HepG2 (cell line): ENCODE measurements around the gene TMEM214. TPM values are rescaled to one million over a fixed set of nuclear protein-coding genes. Genes with fewer than 3 reads are reported as not detected.
A peak's percentile ranks its signal among the peaks of the same experiment; 100 is the strongest.

ENCODE experiments used
- ATAC-seq: fragments of 200-7000 bp; cut with Tn5 transposase; 3 replicates; pipeline ENCODE4 v1.9.1; 2020; ENCODE audit warnings: mild to moderate bottlenecking, moderate library complexity
- BruUV-seq: library from RNA; stranded (reverse); fragments of 400-500 nt; replicated peaks from 2 replicates; lab custom pipeline; 2021; lab: Mats Ljungman, UMichigan
- CTCF ChIA-PET: fragments of 300-600 bp; formaldehyde crosslinking; extraction: SDS; loops from one replicate; lab custom pipeline; 2021; ENCODE audit warnings: low total read pairs, inconsistent platforms, low intra/inter-chr PET ratio; lab: Yijun Ruan, JAX
- POLR2A ChIA-PET: fragments of 350-600 bp; sonication (Branson Sonifier 250); formaldehyde crosslinking; loops from one replicate; lab custom pipeline; 2020; ENCODE audit warnings: antibody characterized with exemption, inconsistent platforms; lab: Yijun Ruan, JAX
- DNase-seq: peaks from one replicate; pipeline ENCODE4 v3.0.0-alpha.2; 2015; ENCODE audit warnings: low spot score
- FAIRE-seq: peaks from 3 replicates; lab custom pipeline; 2011; peaks lifted over from hg19 to GRCh38; lab: Jason Lieb, UNC
- H2AFZ ChIP-seq: one replicate; pipeline ENCODE4 v1.6.1; 2011; ENCODE audit warnings: low read length, inconsistent platforms
- H3K27ac ChIP-seq: fragments of 300-600 bp; 3 replicates; pipeline ENCODE4 v1.8.0; 2011; ENCODE audit warnings: mixed run types, mild to moderate bottlenecking, mixed read lengths, low read length, inconsistent platforms; ENCODE audit not compliant: insufficient read depth; ENCODE audit errors: extremely low read length
- H3K27me3 ChIP-seq, 2 experiments: fragments of 200-600 bp in 1 of 2; 2 replicates in 1 of 2; 3 replicates in 1 of 2; pipeline versions ENCODE4 v1.6.0 to v1.8.0; 2011; ENCODE audit warnings: low read length in 2 of 2, mild to moderate bottlenecking in 2 of 2, moderate library complexity in 2 of 2, inconsistent platforms in 1 of 2; ENCODE audit not compliant: insufficient read depth in 2 of 2, control insufficient read depth in 1 of 2
- H3K36me3 ChIP-seq, 2 experiments: fragments of 200-600 bp in 1 of 2; replicated peaks in 1 of 2; 2 replicates in 1 of 2; 3 replicates in 1 of 2; pipeline versions ENCODE4 v1.5.1 to v1.8.0; 2011; ENCODE audit warnings: low read length in 2 of 2, inconsistent platforms in 1 of 2; ENCODE audit not compliant: insufficient read depth in 2 of 2, control insufficient read depth in 1 of 2
- H3K4me1 ChIP-seq: 2 replicates; pipeline ENCODE4 v1.5.1; 2012; ENCODE audit warnings: low read length, inconsistent platforms; ENCODE audit not compliant: insufficient read depth
- H3K4me2 ChIP-seq: 2 replicates; pipeline ENCODE4 v1.6.0; 2011; ENCODE audit warnings: low read depth, low read length, inconsistent platforms
- H3K4me3 ChIP-seq, 3 experiments: fragments of 200-600 bp in 1 of 3; sonication (generic), shearing (Covaris generic) in 1 of 3; replicated peaks in 1 of 3; 2 replicates each; pipeline ENCODE4 v1.5.1; 2011 to 2016; ENCODE audit warnings: low read length in 3 of 3, inconsistent platforms in 2 of 3, low read depth in 2 of 3, mild to moderate bottlenecking in 2 of 3, control low read depth in 1 of 3, mixed read lengths in 1 of 3; ENCODE audit not compliant: insufficient read depth in 1 of 3
- H3K79me2 ChIP-seq: one replicate; pipeline ENCODE4 v1.6.1; 2011; ENCODE audit warnings: low read length, inconsistent platforms; ENCODE audit not compliant: insufficient read depth
- H3K9ac ChIP-seq: 2 replicates; pipeline ENCODE4 v1.6.0; 2011; ENCODE audit warnings: mild to moderate bottlenecking, low read depth, low read length, inconsistent platforms; ENCODE audit not compliant: insufficient read depth
- H3K9me3 ChIP-seq: 2 replicates; pipeline ENCODE4 v1.5.1; 2012; ENCODE audit warnings: mild to moderate bottlenecking, low read length
- H4K20me1 ChIP-seq: 2 replicates; pipeline ENCODE4 v1.6.0; 2011; ENCODE audit warnings: inconsistent platforms, mild to moderate bottlenecking, low read length, moderate library complexity; ENCODE audit not compliant: insufficient read depth
- CAMTA2 ChIP-seq: sonication (generic); formaldehyde crosslinking; IDR thresholded peaks from 2 replicates; pipeline ENCODE4 v1.4.0; 2020; ENCODE audit warnings: mild to moderate bottlenecking, missing genetic modification reagents, borderline replicate concordance
- EZH2 ChIP-seq: conservative IDR thresholded peaks from 2 replicates; pipeline ENCODE4 v1.6.1; 2012; ENCODE audit warnings: mild to moderate bottlenecking, low read depth, low read length, moderate library complexity
- FOXA1 ChIP-seq, 2 experiments: fragments of 450-650 bp in 1 of 2; sonication (generic) in 1 of 2; formaldehyde crosslinking in 1 of 2; IDR thresholded peaks; 2 replicates each; pipeline versions ENCODE4 v1.4.0 to v1.6.1; 2016 to 2020; ENCODE audit warnings: missing genetic modification reagents in 1 of 2
- LCORL ChIP-seq, 2 experiments: fragments of 450-650 bp in 1 of 2; sonication (generic) in 1 of 2; formaldehyde crosslinking in 1 of 2; IDR thresholded peaks; 2 replicates each; pipeline versions ENCODE4 v1.5.0 to v1.6.1; 2017 to 2020; ENCODE audit warnings: antibody characterized with exemption in 1 of 2, missing genetic modification reagents in 1 of 2
- MAFG ChIP-seq: sonication (generic); formaldehyde crosslinking; IDR thresholded peaks from 2 replicates; pipeline ENCODE4 v1.5.1; 2020; ENCODE audit warnings: mild to moderate bottlenecking, missing genetic modification reagents
- MIXL1 ChIP-seq: IDR thresholded peaks from 2 replicates; pipeline ENCODE4 v1.6.1; 2016
- PHF20 ChIP-seq: sonication (generic); formaldehyde crosslinking; IDR thresholded peaks from 2 replicates; pipeline ENCODE4 v1.5.0; 2020; ENCODE audit warnings: mild to moderate bottlenecking, missing genetic modification reagents
- POLR2G ChIP-seq: fragments of 200-400 bp; formaldehyde crosslinking; IDR thresholded peaks from 2 replicates; pipeline ENCODE4 v1.6.1; 2018; ENCODE audit warnings: mild to moderate bottlenecking, low read depth, low read length, moderate library complexity
- RORA ChIP-seq: sonication (generic); formaldehyde crosslinking; IDR thresholded peaks from 2 replicates; pipeline ENCODE4 v1.5.0; 2020; ENCODE audit warnings: mild to moderate bottlenecking, missing genetic modification reagents, moderate library complexity
- ZFX ChIP-seq: sonication (generic); formaldehyde crosslinking; IDR thresholded peaks from 2 replicates; pipeline ENCODE4 v1.4.0; 2020; ENCODE audit warnings: mild to moderate bottlenecking, low read depth, missing genetic modification reagents, moderate library complexity
- ZNF253 ChIP-seq: sonication (generic); formaldehyde crosslinking; IDR thresholded peaks from 2 replicates; pipeline ENCODE4 v1.8.0; 2022; ENCODE audit warnings: mild to moderate bottlenecking, missing genetic modification reagents, borderline replicate concordance
- ZNF547 ChIP-seq: sonication (generic); formaldehyde crosslinking; IDR thresholded peaks from 2 replicates; pipeline ENCODE4 v1.5.1; 2020; ENCODE audit warnings: mild to moderate bottlenecking, missing genetic modification reagents
- ZNF550 ChIP-seq: sonication (generic); formaldehyde crosslinking; IDR thresholded peaks from 2 replicates; pipeline ENCODE4 v1.4.0; 2020; ENCODE audit warnings: mild to moderate bottlenecking, missing genetic modification reagents, borderline replicate concordance
- WGBS: methylation state at CpG from one replicate; pipeline ENCODE4 v1.1.6; 2017; ENCODE audit warnings: low lambda C conversion rate; 5-methylcytosine and 5-hydroxymethylcytosine counted together
- in situ Hi-C: cut with HindIII; loops from 2 replicates; pipeline ENCODE4 v1.10.0; 2017; ENCODE audit warnings: low pct_unique_long_range_greater_than_20kb; ENCODE audit not compliant: extremely low pct_ligation_motif_present
- intact Hi-C: fragments of 100-400 bp; cut with micrococcal nuclease; formaldehyde crosslinking; loops from one replicate; pipeline ENCODE4 v1.10.0; 2022; ENCODE audit not compliant: unreplicated experiment
- polyA plus RNA-seq, 8 experiments: library from polyadenylated mRNA; depleted of rRNA in 3 of 8; stranded (reverse) in 7 of 8; unstranded in 1 of 8; fragments of >200 nt; fragmentation: Illumina TruSeq in 4 of 8; extraction: Trizol in 4 of 8; gene quantifications; 2 replicates each; pipeline versions ENCODE4 v1.2.1 to v1.2.3, GENCODE V29; 2011 to 2016; ENCODE audit warnings: low read depth in 4 of 8, missing spikeins in 1 of 8, mixed read lengths in 1 of 8; ENCODE audit not compliant: insufficient read depth in 1 of 8
- total RNA-seq, 5 experiments: library from RNA; depleted of rRNA; stranded (reverse); fragments of >200 nt; fragmentation: Illumina TruSeq; extraction: Trizol; gene quantifications; 2 replicates each; pipeline ENCODE4 v1.2.3, GENCODE V29; 2016; ENCODE audit warnings: low read depth in 1 of 5
- TF ChIP-seq, protein P1 (sequence below): sonication (generic); formaldehyde crosslinking; IDR thresholded peaks from 2 replicates; pipeline ENCODE4 v1.5.0; 2020; ENCODE audit warnings: missing genetic modification reagents
- TF ChIP-seq, protein P2 (sequence below): sonication (generic); formaldehyde crosslinking; IDR thresholded peaks from 2 replicates; pipeline ENCODE4 v1.8.0; 2022; ENCODE audit warnings: mild to moderate bottlenecking, missing genetic modification reagents, moderate library complexity
- TF ChIP-seq, protein P3 (sequence below): IDR thresholded peaks from 2 replicates; pipeline ENCODE4 v1.6.1; 2016; ENCODE audit warnings: low read depth, borderline replicate concordance

Gene TMEM214
- total and polyA plus RNA-seq, 2 of the 13 experiments (the other 11 are each of a cell fraction or from before 2014, with no cell fraction given), result 58.3 to 132 TPM

DNA sequence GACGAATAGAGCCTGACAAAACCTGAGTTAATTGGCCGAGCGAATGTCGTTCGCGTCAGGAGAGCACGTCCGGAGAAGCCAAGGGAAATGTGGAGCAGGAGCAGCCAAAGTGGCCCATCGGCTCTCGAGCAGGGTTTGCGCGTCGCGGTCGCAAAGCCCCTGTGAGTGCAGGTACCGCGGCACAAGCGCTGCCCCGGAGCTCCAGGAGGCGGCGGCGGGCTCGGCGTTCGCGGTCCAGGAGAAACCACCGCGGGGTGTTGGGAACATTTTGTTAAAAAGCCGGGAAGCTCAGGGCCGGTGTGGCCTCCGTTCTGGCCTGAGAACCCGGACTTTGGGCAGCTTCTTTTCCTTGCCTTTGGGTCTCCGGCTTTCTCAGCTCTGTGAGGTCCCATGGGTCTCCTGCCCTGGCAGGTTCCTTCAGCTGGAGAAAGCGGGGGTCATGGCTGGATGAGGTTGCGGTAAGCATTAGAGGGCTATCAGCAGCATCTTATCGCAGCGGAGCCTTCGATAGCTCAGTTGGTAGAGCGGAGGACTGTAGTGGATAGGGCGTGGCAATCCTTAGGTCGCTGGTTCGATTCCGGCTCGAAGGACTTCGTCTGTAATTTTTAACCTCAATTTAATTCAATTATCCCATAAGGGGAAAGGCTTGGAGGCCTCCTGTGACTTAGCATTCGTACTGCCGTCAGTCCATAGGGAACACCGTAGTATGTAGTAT is 17.7 kb downstream of the TMEM214 start (continued):
- TF ChIP-seq, protein P1, sequence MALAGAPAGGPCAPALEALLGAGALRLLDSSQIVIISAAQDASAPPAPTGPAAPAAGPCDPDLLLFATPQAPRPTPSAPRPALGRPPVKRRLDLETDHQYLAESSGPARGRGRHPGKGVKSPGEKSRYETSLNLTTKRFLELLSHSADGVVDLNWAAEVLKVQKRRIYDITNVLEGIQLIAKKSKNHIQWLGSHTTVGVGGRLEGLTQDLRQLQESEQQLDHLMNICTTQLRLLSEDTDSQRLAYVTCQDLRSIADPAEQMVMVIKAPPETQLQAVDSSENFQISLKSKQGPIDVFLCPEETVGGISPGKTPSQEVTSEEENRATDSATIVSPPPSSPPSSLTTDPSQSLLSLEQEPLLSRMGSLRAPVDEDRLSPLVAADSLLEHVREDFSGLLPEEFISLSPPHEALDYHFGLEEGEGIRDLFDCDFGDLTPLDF (CRISPR knock-in tag), result peak; percentile 31
- TF ChIP-seq, all 625 proteins: peak for 341

DNA sequence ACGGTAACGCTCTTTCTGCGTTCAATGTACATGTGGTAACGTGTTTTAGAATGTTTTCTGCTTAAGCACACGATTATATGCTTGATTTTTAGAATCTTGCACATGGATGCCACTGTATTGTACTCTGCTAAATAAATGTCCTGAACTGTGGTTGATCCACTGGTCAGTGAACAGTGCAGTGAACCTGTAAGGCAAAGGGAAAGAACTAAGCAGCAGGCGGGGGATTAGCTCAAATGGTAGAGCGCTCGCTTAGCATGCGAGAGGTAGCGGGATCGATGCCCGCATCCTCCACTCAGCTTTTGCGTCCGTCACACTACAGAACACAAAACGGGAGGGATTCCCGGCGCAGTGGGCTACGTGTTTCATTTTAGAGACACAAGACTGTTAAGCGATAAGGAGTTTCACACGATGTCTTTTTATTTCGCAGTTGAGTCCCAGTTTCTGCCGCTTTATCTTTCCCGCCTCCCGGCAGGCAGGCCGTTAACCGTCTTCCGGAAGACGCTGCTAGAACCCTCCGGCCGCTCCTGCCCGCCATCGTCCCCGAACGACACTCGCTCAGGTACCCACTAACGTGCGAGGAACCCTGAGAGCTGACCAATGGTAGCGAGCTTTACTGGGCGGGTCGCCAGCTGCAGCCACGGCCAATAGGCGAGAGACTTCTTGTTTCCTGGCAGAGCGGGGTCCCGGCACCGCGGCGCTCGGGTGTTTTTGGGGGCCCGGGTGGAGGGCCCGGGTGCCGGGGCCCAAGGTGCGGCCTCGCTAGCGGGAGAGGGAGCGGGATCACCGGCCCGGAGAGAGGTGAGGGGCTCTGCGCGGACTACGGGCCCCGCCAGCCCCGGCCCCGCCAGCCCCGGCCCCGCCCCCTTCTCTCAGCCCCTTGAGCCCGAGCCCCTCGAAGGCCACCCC is 18.5 kb downstream of the TMEM214 start, which contains the start of gene AGBL5:
TSS of gene AGBL5 (plus strand) at position 673 of the 906 bp plus-strand sequence. CDS start 1,291 bp downstream, outside the sequence.
- ChIA-PET POLR2A (interaction anchor here (0.7 to 6.4 kb wide), 19 partner anchors 9 to 378 kb away, joined by 3 to 100 read pairs (median 11); partner anchors contain the start of genes ATRAID, EIF2B4, EMILIN1 and GTF3C2), CTCF (interaction anchor here (0.7 kb wide), 1 partner anchor 89 kb away, joined by 3 read pairs; no protein-coding TSS in a partner anchor)
- peaks cover 8% of the 10 kb centered on the region for H3K79me2 ChIP-seq
- BruUV-seq, result no TSS peak
- H3K36me3 ChIP-seq, result peaks cover 9 to 34% of the 10 kb centered on the region in 2 experiments
- peak within 1 kb of the TSS; percentile 68 for H2AFZ ChIP-seq
- H3K9me3 ChIP-seq, result no peaks in the 10 kb centered on the region
- ATAC-seq (peak; percentile 72), FAIRE-seq (no peak), DNase-seq (peak; percentile 94)
- peaks cover 24% of the 10 kb centered on the region for H3K4me1 ChIP-seq
- H3K9ac ChIP-seq, result peak within 1 kb of the TSS; percentile 77
- under 1% methylated on average over 36 of the region's 67 CpGs for WGBS
- no peaks in the 10 kb centered on the region; a peak in 1 of 5 replicates for H3K27me3 ChIP-seq
- peaks cover 3% of the 10 kb centered on the region; the same call in 1 of the 2 replicates for H4K20me1 ChIP-seq
- peak within 1 kb of the TSS; percentile 81 for H3K27ac ChIP-seq
- H3K4me2 ChIP-seq, result peak within 1 kb of the TSS; percentile 99
- H3K4me3 ChIP-seq, result peak within 1 kb of the TSS; percentile 86 to 97 (median 91)
- intact Hi-C loops, result loop anchor here (1.0 to 2.0 kb wide), 4 partner anchors 19 to 35 kb away; partner anchors contain the start of genes EMILIN1, KHK, OST4 and TMEM214
- in situ Hi-C loops, result no loop called here
- TF ChIP-seq ZFX, result no peak; the same call in 1 of the 2 replicates
- TF ChIP-seq MIXL1 (CRISPR knock-in tag), result no peak
- TF ChIP-seq CAMTA2, result no peak
- no peak for TF ChIP-seq MAFG (CRISPR knock-in tag)
- no peak for TF ChIP-seq FOXA1 (IDR thresholded peaks at IDR 0.05)
- TF ChIP-seq FOXA1 (CRISPR knock-in tag; IDR thresholded peaks at IDR 0.05), result no peak; the same call in 1 of the 2 replicates
- no peak for TF ChIP-seq ZNF253 (CRISPR knock-in tag)
- no peak; the same call in 1 of the 2 replicates for TF ChIP-seq RORA (CRISPR knock-in tag)
- 0 out of 2 replicates have a peak, but pooled peaks have one; percentile 47 for TF ChIP-seq ZNF550 (CRISPR knock-in tag)
- TF ChIP-seq PHF20, result peak; percentile 82
- TF ChIP-seq, protein P2, sequence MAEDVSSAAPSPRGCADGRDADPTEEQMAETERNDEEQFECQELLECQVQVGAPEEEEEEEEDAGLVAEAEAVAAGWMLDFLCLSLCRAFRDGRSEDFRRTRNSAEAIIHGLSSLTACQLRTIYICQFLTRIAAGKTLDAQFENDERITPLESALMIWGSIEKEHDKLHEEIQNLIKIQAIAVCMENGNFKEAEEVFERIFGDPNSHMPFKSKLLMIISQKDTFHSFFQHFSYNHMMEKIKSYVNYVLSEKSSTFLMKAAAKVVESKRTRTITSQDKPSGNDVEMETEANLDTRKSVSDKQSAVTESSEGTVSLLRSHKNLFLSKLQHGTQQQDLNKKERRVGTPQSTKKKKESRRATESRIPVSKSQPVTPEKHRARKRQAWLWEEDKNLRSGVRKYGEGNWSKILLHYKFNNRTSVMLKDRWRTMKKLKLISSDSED (CRISPR knock-in tag), result no peak
- TF ChIP-seq LCORL (IDR thresholded peaks at IDR 0.05), result no peak
- TF ChIP-seq LCORL (CRISPR knock-in tag; IDR thresholded peaks at IDR 0.05), result peak; percentile 86
- peak; percentile 90 for TF ChIP-seq ZNF547
- TF ChIP-seq POLR2G, result peak; percentile 86
- TF ChIP-seq, protein P3, sequence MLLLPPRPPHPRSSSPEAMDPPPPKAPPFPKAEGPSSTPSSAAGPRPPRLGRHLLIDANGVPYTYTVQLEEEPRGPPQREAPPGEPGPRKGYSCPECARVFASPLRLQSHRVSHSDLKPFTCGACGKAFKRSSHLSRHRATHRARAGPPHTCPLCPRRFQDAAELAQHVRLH (CRISPR knock-in tag), result peak; percentile 55; the same call in 1 of the 2 replicates
- TF ChIP-seq EZH2, result no peak
